SK-N-SH treated with all-trans-retinoic acid at 6 μM for 48 hours (cell line): Measurements from ENCODE around the gene MUC5B.

ENCODE experiments used
- ARNTL ChIP-seq: fragments of 450-650 bp; formaldehyde crosslinking; IDR thresholded peaks from 2 replicates; pipeline ENCODE4 v1.5.0; 2020; ENCODE audit warnings: low read depth, mild to moderate bottlenecking, moderate library complexity, borderline replicate concordance
- BACH2 ChIP-seq: fragments of 250-450 bp; sonication (Bioruptor Pico); IDR thresholded peaks from 2 replicates; pipeline ENCODE4 v1.9.0; 2021; ENCODE audit warnings: mild to moderate bottlenecking, borderline replicate concordance
- CREB5 ChIP-seq: fragments of 250-450 bp; sonication (Bioruptor Pico); IDR thresholded peaks from 2 replicates; pipeline ENCODE4 v1.5.1; 2020; ENCODE audit warnings: low read depth, mild to moderate bottlenecking, moderate library complexity
- GLIS3 ChIP-seq: fragments of 250-450 bp; sonication (Bioruptor Pico); IDR thresholded peaks from 2 replicates; pipeline ENCODE4 v1.5.0; 2020; ENCODE audit warnings: mild to moderate bottlenecking, moderate library complexity
- OSR1 ChIP-seq: fragments of 250-450 bp; sonication (Bioruptor Pico); IDR thresholded peaks from 2 replicates; pipeline ENCODE4 v1.8.0; 2022; ENCODE audit warnings: moderate library complexity, mild to moderate bottlenecking, inconsistent platforms
- RARB ChIP-seq: fragments of 250-450 bp; sonication (Bioruptor Pico); IDR thresholded peaks from 2 replicates; pipeline ENCODE4 v1.8.0; 2021; ENCODE audit warnings: mild to moderate bottlenecking, moderate library complexity
- SNAI2 ChIP-seq: fragments of 250-450 bp; sonication (Bioruptor Pico); IDR thresholded peaks from 2 replicates; pipeline ENCODE4 v1.5.0; 2020; ENCODE audit warnings: mild to moderate bottlenecking, moderate library complexity
- TOX ChIP-seq: fragments of 250-450 bp; sonication (Bioruptor Pico); IDR thresholded peaks from 2 replicates; pipeline ENCODE4 v1.8.0; 2021; ENCODE audit warnings: mild to moderate bottlenecking, moderate library complexity, borderline replicate concordance
- ZFP3 ChIP-seq: fragments of 250-450 bp; sonication (Bioruptor Pico); IDR thresholded peaks from 2 replicates; pipeline ENCODE4 v1.5.0; 2020; ENCODE audit warnings: mild to moderate bottlenecking, moderate library complexity
- ZNF565 ChIP-seq: fragments of 450-650 bp; formaldehyde crosslinking; conservative IDR thresholded peaks from 2 replicates; pipeline ENCODE4 v1.5.0; 2020; ENCODE audit warnings: low read depth, mild to moderate bottlenecking, moderate library complexity
- TF ChIP-seq, protein P1 (sequence below): fragments of 250-450 bp; sonication (Bioruptor Pico); IDR thresholded peaks from 2 replicates; pipeline ENCODE4 v1.8.0; 2021; ENCODE audit warnings: low read depth, mild to moderate bottlenecking, moderate library complexity, borderline replicate concordance

- TF ChIP-seq BACH2 (CRISPR knock-in tag) (no peak), ZNF565 (CRISPR knock-in tag) (no peak), OSR1 (CRISPR knock-in tag) (no peak), ARNTL (CRISPR knock-in tag) (no peak), CREB5 (no peak), RARB (CRISPR knock-in tag) (no peak), TOX (CRISPR knock-in tag) (no peak), ZFP3 (CRISPR knock-in tag) (no peak), GLIS3 (CRISPR knock-in tag) (no peak), SNAI2 (CRISPR knock-in tag) (no peak)
- TF ChIP-seq, protein P1, sequence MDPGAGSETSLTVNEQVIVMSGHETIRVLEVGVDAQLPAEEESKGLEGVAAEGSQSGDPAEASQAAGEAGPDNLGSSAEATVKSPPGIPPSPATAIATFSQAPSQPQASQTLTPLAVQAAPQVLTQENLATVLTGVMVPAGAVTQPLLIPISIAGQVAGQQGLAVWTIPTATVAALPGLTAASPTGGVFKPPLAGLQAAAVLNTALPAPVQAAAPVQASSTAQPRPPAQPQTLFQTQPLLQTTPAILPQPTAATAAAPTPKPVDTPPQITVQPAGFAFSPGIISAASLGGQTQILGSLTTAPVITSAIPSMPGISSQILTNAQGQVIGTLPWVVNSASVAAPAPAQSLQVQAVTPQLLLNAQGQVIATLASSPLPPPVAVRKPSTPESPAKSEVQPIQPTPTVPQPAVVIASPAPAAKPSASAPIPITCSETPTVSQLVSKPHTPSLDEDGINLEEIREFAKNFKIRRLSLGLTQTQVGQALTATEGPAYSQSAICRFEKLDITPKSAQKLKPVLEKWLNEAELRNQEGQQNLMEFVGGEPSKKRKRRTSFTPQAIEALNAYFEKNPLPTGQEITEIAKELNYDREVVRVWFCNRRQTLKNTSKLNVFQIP (CRISPR knock-in tag): no peak
Measured at GRCh38 chr11:1288426-1289151, 65.7 kb downstream of the MUC5B start.
